Measurements from ENCODE around the gene GALNT2.

The GALNT2 gene

GRCh38 chr1:230127105-230128054 lies 60.3 kb downstream of the GALNT2 start:
- Histone ChIP-seq H3K9me3 (ENCODE audit: insufficient read depth, low read depth, low read length) (no peaks in the 10 kb centered on the region), H3K9ac (ENCODE audit: low read depth, low read length) (no peak overlapping the region), H3K4me3 (ENCODE audit: low read length) (no peak overlapping the region), H3K36me3 (ENCODE audit: insufficient read depth, low read depth, low read length) (no peaks in the 10 kb centered on the region), H3K4me1 (ENCODE audit: insufficient read depth, low read length) (peaks cover 19% of the 10 kb centered on the region), H3K27me3 (ENCODE audit: insufficient read depth, low read length) (no peaks in the 10 kb centered on the region), H3K27ac (ENCODE audit: low read length) (no peak overlapping the region)

- H3K4me3 ChIP-seq (ENCODE audit: low read length): no peak overlapping the region
- H3K27me3 ChIP-seq (ENCODE audit: insufficient read depth, low read length): no peaks in the 10 kb centered on the region
- no peaks in the 10 kb centered on the region for H3K9me3 ChIP-seq (ENCODE audit: insufficient read depth, low read depth, low read length)
- no peak overlapping the region for H3K27ac ChIP-seq (ENCODE audit: low read length)
- no peak overlapping the region for H3K9ac ChIP-seq (ENCODE audit: low read depth, low read length)
- H3K36me3 ChIP-seq (ENCODE audit: insufficient read depth, low read depth, low read length): no peaks in the 10 kb centered on the region
- H3K4me1 ChIP-seq (ENCODE audit: insufficient read depth, low read length): peaks cover 19% of the 10 kb centered on the region
Observed at GRCh38 chr1:230128569-230129285, 61.7 kb downstream of the GALNT2 start.

- Histone ChIP-seq H3K27me3 (ENCODE audit: insufficient read depth, low read length) (no peaks in the 10 kb centered on the region), H3K9ac (ENCODE audit: low read depth, low read length) (no peak overlapping the region), H3K9me3 (ENCODE audit: insufficient read depth, low read depth, low read length) (no peaks in the 10 kb centered on the region), H3K36me3 (ENCODE audit: insufficient read depth, low read depth, low read length) (no peaks in the 10 kb centered on the region), H3K4me3 (ENCODE audit: low read length) (no peak overlapping the region), H3K27ac (ENCODE audit: low read length) (no peak overlapping the region), H3K4me1 (ENCODE audit: insufficient read depth, low read length) (peaks cover 19% of the 10 kb centered on the region)
Observed at GRCh38 chr1:230129341-230129740, 62.3 kb downstream of the GALNT2 start.

GRCh38 chr1:230130172-230130944 lies 63.3 kb downstream of the GALNT2 start:
- H3K4me3 ChIP-seq (ENCODE audit: low read length): no peak overlapping the region
- H3K27me3 ChIP-seq (ENCODE audit: insufficient read depth, low read length): no peaks in the 10 kb centered on the region
- H3K9ac ChIP-seq (ENCODE audit: low read depth, low read length): no peak overlapping the region
- peaks cover 18% of the 10 kb centered on the region for H3K4me1 ChIP-seq (ENCODE audit: insufficient read depth, low read length)
- no peak overlapping the region for H3K27ac ChIP-seq (ENCODE audit: low read length)
- H3K36me3 ChIP-seq (ENCODE audit: insufficient read depth, low read depth, low read length): no peaks in the 10 kb centered on the region
- H3K9me3 ChIP-seq (ENCODE audit: insufficient read depth, low read depth, low read length): no peaks in the 10 kb centered on the region

- H3K36me3 ChIP-seq (ENCODE audit: insufficient read depth, low read depth, low read length): no peaks in the 10 kb centered on the region
- H3K27me3 ChIP-seq (ENCODE audit: insufficient read depth, low read length): no peaks in the 10 kb centered on the region
- peaks cover 9% of the 10 kb centered on the region; the same call in 1 of the 2 replicates for H3K4me1 ChIP-seq (ENCODE audit: insufficient read depth, low read length)
- no peaks in the 10 kb centered on the region for H3K9me3 ChIP-seq (ENCODE audit: insufficient read depth, low read depth, low read length)
- no peak overlapping the region for H3K4me3 ChIP-seq (ENCODE audit: low read length)
- no peak overlapping the region for H3K9ac ChIP-seq (ENCODE audit: low read depth, low read length)
- H3K27ac ChIP-seq (ENCODE audit: low read length): no peak overlapping the region
Observed at GRCh38 chr1:230131457-230131856, 64.4 kb downstream of the GALNT2 start.

- Histone ChIP-seq H3K9ac (ENCODE audit: low read depth, low read length) (no peak overlapping the region), H3K4me3 (ENCODE audit: low read length) (no peak overlapping the region), H3K36me3 (ENCODE audit: insufficient read depth, low read depth, low read length) (no peaks in the 10 kb centered on the region), H3K4me1 (ENCODE audit: insufficient read depth, low read length) (0 out of 2 replicates have a peak, but pooled peaks cover under 1% of the 10 kb centered on the region), H3K27ac (ENCODE audit: low read length) (no peak overlapping the region), H3K27me3 (ENCODE audit: insufficient read depth, low read length) (no peaks in the 10 kb centered on the region), H3K9me3 (ENCODE audit: insufficient read depth, low read depth, low read length) (no peaks in the 10 kb centered on the region)
Observed at GRCh38 chr1:230132758-230133157, 65.7 kb downstream of the GALNT2 start.

GRCh38 chr1:230135726-230136125 lies 68.7 kb downstream of the GALNT2 start:
- Histone ChIP-seq H3K9me3 (ENCODE audit: insufficient read depth, low read depth, low read length) (no peaks in the 10 kb centered on the region), H3K27me3 (ENCODE audit: insufficient read depth, low read length) (no peaks in the 10 kb centered on the region), H3K27ac (ENCODE audit: low read length) (no peak overlapping the region), H3K4me1 (ENCODE audit: insufficient read depth, low read length) (peaks cover 3% of the 10 kb centered on the region), H3K36me3 (ENCODE audit: insufficient read depth, low read depth, low read length) (no peaks in the 10 kb centered on the region), H3K9ac (ENCODE audit: low read depth, low read length) (no peak overlapping the region), H3K4me3 (ENCODE audit: low read length) (no peak overlapping the region)

- Histone ChIP-seq H3K9ac (ENCODE audit: low read depth, low read length) (no peak overlapping the region), H3K36me3 (ENCODE audit: insufficient read depth, low read depth, low read length) (no peaks in the 10 kb centered on the region), H3K4me1 (ENCODE audit: insufficient read depth, low read length) (peaks cover 11% of the 10 kb centered on the region), H3K4me3 (ENCODE audit: low read length) (no peak overlapping the region), H3K9me3 (ENCODE audit: insufficient read depth, low read depth, low read length) (no peaks in the 10 kb centered on the region), H3K27ac (ENCODE audit: low read length) (no peak overlapping the region), H3K27me3 (ENCODE audit: insufficient read depth, low read length) (no peaks in the 10 kb centered on the region)
Observed at GRCh38 chr1:230136453-230137336, 69.7 kb downstream of the GALNT2 start.

- peaks cover 14% of the 10 kb centered on the region for H3K4me1 ChIP-seq (ENCODE audit: insufficient read depth, low read length)
Observed at GRCh38 chr1:230137337-230137815, 70.3 kb downstream of the GALNT2 start.

GRCh38 chr1:230138561-230139239 lies 71.7 kb downstream of the GALNT2 start:
- H3K4me1 ChIP-seq (ENCODE audit: insufficient read depth, low read length): peaks cover 16% of the 10 kb centered on the region
- H3K9ac ChIP-seq (ENCODE audit: low read depth, low read length): no peak overlapping the region
- H3K36me3 ChIP-seq (ENCODE audit: insufficient read depth, low read depth, low read length): no peaks in the 10 kb centered on the region
- H3K27me3 ChIP-seq (ENCODE audit: insufficient read depth, low read length): no peaks in the 10 kb centered on the region
- H3K27ac ChIP-seq (ENCODE audit: low read length): no peak overlapping the region
- H3K4me3 ChIP-seq (ENCODE audit: low read length): no peak overlapping the region
- H3K9me3 ChIP-seq (ENCODE audit: insufficient read depth, low read depth, low read length): no peaks in the 10 kb centered on the region

More at GRCh38 chr1:230137337-230137815, 70.3 kb downstream of the GALNT2 start:
- H3K27me3 ChIP-seq (ENCODE audit: insufficient read depth, low read length): no peaks in the 10 kb centered on the region
- no peak overlapping the region for H3K9ac ChIP-seq (ENCODE audit: low read depth, low read length)
- no peak overlapping the region for H3K4me3 ChIP-seq (ENCODE audit: low read length)
- no peak overlapping the region for H3K27ac ChIP-seq (ENCODE audit: low read length)
- H3K36me3 ChIP-seq (ENCODE audit: insufficient read depth, low read depth, low read length): no peaks in the 10 kb centered on the region
- no peaks in the 10 kb centered on the region for H3K9me3 ChIP-seq (ENCODE audit: insufficient read depth, low read depth, low read length)

All from iPS-20b (cell line).